Astrocyte of the cerebellum (primary cell): Measurements from ENCODE around the gene RFTN1.
A peak's percentile ranks its signal among the peaks of the same experiment; 100 is the strongest.

Experiments
- DNase-seq: peaks from one replicate; pipeline ENCODE4 v3.0.0-alpha.2; 2011; ENCODE audit warnings: low read depth
- H3K4me3 ChIP-seq: 2 replicates; pipeline ENCODE4 v1.5.1; 2011; ENCODE audit warnings: mild to moderate bottlenecking, low read depth, low read length, moderate library complexity
- CTCF ChIP-seq: IDR thresholded peaks from 2 replicates; pipeline ENCODE4 v1.5.1; 2012; ENCODE audit warnings: low read length, low read depth, moderate library complexity, mild to moderate bottlenecking; ENCODE audit errors: missing control alignments
- in situ Hi-C: cut with HindIII; loops from 2 replicates; pipeline ENCODE4 v1.10.0; 2017; ENCODE audit warnings: low sequenced_read_pairs

Gene RFTN1

DNA sequence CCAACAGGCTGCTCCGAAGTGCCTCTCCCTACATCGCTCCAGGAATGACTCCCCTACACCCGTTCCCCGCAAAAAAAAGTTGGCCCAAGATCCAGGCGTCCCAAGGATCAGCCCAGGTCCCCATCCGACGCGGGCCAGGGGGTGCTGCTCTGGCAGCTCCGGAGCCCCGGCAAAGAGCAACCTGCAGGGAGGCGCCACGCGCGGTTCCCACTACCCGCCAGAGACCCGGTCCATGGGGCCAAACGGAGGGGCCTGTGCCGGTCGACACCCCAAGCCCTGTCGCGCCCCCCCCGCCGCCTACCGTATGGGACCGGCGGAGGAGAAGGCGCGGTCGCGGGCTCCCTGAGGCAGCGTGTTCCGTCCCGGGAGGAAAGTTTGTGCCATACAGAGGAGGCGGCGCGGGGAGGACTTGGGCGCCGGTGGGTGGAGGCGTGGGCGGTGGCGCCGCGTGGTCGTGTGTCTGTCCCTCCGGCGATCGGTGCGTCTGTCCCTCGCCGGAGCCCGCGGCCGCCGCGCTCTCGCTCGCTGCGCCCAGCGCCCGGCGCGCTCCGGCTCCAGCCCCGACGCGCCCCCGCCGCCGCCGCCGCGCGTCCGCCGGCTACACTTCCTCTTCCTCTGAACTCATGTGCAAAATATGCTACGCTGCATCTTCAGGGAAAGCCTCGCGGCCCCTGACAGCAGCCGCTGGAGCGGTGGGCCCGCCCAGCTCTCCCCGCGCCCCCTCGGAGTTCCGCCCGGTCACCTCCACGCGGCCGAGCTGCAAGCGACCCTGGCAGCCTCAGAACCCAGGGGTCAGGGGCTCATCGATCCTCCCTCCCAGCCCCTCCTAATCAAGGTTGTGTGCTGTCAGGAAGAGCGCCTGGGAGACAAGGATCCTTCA is at the start of gene RFTN1:
RFTN1 (minus strand) TSS at position 559 of the 880 bp plus-strand sequence. CDS start 19,830 bp downstream, outside the sequence.
- in situ Hi-C loops = no loop called here
- no peak for TF ChIP-seq CTCF
- peak within 1 kb of the TSS; percentile 66 for H3K4me3 ChIP-seq
- DNase-seq = no peak

DNA sequence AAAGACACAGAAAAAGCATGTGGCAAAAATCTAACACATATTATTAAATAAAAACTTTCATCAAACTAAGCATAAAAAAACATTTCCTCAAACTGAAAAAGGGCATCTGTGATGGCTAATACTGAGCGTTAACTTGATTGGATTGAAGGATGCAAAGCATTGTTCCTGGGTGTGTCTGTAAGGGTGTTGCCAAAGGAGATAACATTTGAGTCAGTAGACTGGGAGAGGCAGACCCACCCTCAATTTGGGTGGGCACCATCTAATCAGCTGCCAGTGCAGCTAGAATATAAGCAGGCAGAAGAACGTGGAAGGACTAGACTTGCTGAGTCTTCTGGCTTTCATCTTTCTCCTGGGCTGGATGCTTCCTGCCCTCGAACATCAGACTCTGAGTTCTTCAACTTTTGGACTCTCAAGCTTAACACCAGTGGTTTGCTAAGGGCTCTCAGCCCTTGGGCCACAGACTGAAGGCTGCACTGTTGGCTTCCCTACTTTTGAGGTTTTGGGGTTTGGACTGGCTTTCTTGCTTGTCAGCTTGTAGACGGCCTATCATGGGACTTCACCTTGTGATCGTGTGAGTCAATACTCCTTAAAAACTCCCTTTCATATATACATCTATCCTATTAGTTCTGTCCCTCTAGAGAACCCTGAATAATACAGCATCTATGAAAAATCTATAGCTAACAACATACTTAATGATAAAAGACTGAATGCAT is 46.3 kb upstream of the RFTN1 start:
- no peak for DNase-seq
- in situ Hi-C loops = no loop called here
- no peak for TF ChIP-seq CTCF
- H3K4me3 ChIP-seq = no peak overlapping the region

DNA sequence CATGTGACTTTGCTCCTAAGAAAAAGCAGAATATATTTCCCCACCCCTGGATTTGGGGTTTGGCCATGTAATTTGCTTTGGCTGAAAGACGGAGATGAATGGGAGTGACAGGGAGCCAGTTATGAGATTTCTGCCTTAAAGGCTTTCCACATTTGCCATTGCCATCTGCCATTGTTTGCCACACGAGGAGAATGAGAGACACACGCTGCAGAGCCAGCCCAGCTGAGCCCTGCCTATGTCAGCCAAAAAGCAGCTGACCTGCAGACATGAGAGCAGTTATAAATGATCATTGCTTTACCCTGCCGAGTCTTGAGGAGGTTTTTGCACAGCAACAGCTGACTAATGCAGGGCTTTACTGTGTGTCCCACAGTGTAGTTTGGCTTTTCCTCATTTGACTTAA is 40.6 kb upstream of the RFTN1 start:
- in situ Hi-C loops = loop anchor here (5.0 kb wide), 1 partner anchor 262 kb away; no protein-coding TSS in a partner anchor
- DNase-seq = no peak
- no peak overlapping the region for H3K4me3 ChIP-seq
- no peak for TF ChIP-seq CTCF

GRCh38 chr3:16552757-16553156 is 39.3 kb upstream of the RFTN1 start:
- in situ Hi-C loops = loop anchor here (5.0 kb wide), 1 partner anchor 260 kb away; no protein-coding TSS in a partner anchor
- H3K4me3 ChIP-seq = no peak overlapping the region
- TF ChIP-seq CTCF = no peak
- DNase-seq = no peak

DNA sequence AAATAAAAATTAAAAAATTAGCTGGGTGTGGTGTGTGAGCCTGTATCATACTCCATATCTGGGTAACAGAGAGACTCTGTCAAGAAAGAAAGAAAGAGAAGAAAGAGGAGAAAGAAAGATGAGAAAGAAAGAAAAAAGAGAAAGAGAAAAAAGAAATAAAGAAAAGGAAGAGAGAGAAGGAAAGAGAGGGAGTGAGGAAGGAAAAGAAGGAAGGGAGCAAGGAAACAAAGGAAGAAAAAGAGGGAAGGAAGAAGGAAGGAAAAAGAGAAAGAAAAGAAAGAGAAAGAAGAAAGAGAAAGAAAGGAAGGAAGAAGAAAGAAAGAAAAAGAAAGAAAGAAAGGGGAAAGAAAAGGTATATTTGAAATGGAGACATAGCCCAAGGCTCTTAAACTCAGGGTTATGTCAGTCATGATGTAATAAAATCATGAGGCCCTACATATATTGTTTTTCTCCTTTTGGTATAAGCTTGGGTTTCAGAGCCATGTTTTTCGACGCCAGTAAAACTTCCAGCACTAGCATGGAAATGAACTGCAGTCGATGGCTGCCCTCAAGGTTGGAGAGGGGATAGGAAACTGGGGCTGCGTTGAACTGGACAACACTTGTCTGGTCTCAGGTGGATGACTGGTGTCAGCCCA is 38.0 kb upstream of the RFTN1 start:
- no peak for DNase-seq
- in situ Hi-C loops = loop anchor here (5.0 kb wide), 1 partner anchor 259 kb away; no protein-coding TSS in a partner anchor
- no peak overlapping the region for H3K4me3 ChIP-seq
- no peak for TF ChIP-seq CTCF

GRCh38 chr3:16550676-16551341 is 37.3 kb upstream of the RFTN1 start:
- in situ Hi-C loops = loop anchor here (5.0 kb wide), 1 partner anchor 259 kb away; no protein-coding TSS in a partner anchor
- H3K4me3 ChIP-seq = peak overlapping the region; percentile 5
- TF ChIP-seq CTCF = peak; percentile 91
- DNase-seq = peak; percentile 82
